ENCODE measurements around the gene HADH.

The HADH gene

DNA sequence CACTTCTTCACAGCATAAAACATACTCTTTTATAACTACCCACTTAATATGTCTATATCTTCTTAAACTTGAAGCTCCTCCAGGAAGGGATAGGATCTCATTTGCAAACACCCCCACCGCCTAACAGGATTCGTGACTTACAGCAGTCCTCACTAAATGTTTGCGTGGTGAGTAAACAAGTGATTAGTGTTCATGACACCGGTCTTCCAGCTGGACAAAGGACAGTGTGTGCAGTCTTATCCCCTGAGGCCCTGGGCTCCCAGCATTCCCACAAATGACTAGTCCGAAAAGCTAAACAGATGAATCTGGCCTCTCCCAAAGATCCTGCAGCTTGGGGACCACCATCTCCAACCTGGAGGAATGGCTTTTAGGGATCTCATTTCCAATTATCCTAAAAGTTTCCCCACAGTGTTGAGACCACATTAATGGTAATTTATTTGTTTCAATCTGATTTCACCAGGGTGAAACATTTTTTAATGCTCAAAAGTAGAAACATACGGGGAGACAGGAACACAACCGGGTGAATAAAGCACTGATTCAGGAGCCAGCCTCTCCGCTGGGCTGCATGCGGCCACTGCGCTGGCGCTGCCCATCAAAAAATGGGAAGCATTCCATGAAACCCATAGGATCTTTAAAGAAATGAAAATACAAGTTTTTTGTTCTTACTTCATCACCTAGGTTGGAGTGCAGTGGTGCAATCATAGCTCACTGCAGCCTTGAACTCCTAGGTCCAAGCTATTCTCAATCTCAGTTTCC lies 69.2 kb downstream of the HADH start:
- no peak for DNase-seq (ENCODE audit: low read depth in 2 of 2)

DNA sequence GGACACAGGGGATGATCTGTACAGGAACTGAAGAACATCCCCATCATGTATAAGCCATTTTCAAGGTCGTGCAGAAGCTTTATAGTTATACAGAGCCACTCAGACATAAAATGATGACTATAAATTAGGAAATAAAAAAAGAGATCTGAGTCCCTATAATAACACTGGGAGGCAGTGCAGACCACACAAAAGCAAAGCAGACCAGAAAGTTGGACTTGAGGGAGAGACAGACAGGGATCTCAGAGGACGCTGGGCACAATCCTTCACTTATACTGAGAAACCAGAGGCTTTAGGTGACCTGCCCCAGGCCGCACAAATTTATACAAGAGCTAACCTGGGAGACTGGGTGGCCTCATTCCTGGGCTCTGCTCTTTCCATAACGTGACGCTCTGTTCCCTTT lies 70.5 kb downstream of the HADH start:
- DNase-seq (ENCODE audit: low read depth in 2 of 2), result no peak

DNA sequence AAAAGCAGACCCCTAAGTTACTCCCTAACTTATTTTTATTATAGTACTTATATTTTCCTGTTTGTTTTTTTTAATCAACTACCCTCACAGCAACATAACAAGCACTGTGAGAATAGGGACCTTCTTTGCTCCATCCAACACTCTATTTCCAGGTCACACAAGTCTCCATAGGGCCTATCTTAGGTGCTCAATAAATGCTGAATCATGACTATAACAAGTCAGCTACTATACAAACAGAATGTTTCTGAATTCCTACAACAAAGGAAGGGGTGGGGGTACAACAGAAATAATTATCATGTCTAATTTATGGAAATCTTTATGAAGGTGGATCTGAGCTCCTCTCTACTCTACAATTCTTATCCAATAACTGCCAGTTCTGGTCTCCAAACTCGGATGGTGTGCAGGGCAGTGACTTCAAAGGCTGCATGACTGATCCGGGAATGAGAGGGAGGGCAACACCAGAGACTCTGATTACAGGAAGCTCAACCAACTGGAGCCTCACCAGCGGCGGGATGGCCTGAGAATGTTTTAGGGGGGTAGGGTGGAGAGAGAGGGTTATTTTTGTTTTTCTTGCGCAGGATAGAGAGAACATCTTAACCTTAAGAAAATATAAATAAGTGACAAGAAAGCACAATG lies 71.1 kb downstream of the HADH start:
- DNase-seq (ENCODE audit: low read depth in 2 of 2), result no peak

DNA sequence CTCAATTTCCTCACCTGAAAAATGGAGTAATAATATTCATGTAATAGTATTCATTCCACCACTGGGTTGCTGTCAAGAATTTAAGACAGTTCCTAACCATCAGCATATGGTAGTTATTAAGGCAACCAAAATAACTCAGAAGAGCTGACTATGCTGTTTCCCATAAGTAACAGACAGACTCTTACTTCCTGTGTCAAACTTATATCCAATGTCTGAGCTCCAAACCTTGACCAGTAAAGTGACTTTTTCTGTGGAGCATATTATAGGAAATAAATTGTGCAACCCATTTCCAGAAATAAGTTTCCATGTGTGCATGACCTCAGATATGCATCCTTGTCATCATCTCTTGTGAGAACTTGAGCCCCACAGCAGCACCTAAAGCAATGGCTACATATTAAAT lies 78.8 kb downstream of the HADH start:
- DNase-seq (ENCODE audit: low read depth in 2 of 2), result no peak

DNA sequence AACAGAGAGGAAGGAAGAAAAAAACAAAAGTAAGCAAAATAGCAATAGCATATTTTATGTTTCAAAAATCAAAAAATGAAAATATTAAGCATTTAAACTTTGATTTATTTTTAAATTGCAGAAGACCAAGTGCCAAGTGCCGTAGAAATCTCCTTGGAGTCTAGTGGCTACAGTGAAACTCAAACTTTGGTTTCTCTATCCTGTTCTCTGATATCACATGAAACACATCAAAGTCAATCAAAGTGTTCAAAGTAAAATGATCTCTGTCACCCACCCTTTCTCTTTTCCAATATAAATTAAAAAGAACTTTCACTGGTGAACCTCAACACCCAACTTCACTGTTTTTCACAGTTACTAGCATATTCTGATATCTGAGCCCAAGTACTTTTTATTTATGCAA lies 81.1 kb downstream of the HADH start:
- no peak for DNase-seq (ENCODE audit: low read depth in 2 of 2)

DNA sequence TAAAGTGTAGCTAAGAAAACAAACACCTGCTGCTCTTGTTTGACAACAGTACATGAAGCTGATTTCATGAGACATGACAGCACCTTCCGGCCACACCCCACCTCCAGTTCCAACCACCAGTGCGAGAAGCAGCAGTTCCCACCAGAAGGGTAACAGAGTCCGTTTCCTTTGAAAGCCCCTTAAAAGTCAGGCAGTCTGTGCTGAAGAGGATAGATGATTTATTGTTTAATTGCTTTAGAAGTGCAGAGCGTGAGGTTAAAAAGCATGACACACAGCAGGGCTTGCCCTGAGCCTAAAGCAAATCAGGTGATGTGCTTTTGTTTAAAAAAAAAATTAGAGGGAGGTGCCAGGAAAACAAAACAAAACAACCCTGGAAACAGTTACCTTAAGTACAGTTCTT lies 82.6 kb downstream of the HADH start:
- peak in 1 of 2 donors; percentile 32 for DNase-seq (ENCODE audit: low read depth in 2 of 2)

DNA sequence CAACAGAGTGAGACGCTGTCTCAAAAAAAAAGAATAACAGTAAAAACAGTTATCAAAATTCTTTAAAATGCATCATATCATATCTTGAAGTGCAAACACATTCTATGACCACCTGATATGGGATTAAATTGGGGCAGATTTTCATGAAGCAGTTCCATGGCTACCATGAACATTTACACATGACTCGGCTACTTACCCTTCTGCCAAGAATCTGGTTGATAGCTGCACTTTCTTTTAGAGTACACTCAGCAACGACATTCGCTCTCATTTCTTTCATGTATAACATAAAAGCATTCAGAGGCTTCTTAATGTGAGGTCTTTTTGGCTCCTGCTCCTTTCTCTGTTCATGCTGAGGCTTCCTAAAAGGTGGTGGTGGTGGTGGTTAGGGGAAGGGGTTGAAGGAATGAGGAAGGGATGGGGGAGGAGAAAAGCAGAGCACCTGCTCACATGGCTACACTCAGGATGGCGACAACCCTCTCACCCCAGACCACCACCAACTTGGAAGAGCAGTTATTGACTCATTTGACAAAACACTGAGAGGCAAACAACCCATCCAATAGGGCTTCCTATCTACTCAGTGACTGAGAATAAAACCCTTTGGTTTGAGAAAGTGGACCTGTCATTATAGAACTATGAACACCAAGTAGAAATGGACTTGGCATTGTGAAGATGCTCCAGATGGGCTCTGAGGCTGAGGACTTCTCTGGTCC lies 88.5 kb downstream of the HADH start:
- DNase-seq (ENCODE audit: low read depth in 2 of 2), result no peak

DNA sequence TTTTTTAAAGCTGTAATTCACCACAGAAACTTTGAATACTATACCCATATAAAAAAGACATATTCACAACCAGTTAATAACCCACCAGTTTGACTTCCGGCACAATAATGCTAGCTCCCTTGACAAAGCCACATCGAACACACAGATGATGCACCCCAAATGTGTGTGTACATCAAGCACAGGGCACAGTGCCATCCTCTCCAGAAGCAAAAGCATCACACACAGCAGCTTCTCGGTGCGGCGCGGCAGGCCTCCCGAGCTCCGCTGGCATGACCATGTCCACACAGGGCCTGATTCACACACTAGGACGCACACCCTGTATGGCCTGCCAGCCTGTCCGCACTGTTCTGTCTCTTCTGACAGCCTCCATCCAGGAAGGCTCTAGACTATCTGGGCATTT lies 91.1 kb downstream of the HADH start:
- DNase-seq (ENCODE audit: low read depth in 2 of 2), result peak in 1 of 2 donors; percentile 14

DNA sequence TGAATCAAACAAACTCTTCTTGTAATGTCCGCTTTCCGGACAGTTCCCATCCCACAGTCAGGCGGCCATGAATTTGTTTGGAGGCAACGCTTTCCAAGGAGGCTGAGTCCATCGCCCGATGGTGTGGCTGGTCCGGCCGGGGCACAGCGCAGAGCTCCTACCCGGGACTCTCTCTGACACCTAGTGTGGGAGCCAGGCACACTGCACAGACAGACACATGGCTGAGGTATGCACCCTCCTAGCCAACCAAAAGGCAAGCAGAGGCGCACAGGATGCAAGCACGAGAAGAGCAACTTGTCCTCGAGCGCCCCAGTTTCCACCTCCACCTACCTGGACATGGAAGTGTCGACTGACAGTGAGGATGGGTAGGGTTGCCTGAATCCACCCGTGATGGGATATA lies 91.6 kb downstream of the HADH start:
- no peak for DNase-seq (ENCODE audit: low read depth in 2 of 2)

Measured in stimulated activated CD8-positive, alpha-beta memory T cell treated with anti-CD3 and anti-CD28 coated beads, Interleukin-2, amount 100 ng/mL, for 48 hours (primary cell).